ENCODE measurements around the gene KRTAP5-10. TPM values are rescaled to one million over a fixed set of nuclear protein-coding genes. Genes with fewer than 3 reads are reported as not detected.
A peak's percentile ranks its signal among the peaks of the same experiment; 100 is the strongest.
"Not testable (repeated sequence)": the region's sequence is repeated elsewhere in the genome, so short reads cannot be mapped to it uniquely, and the experiment has no call there.

KRTAP5-10 gene
- 0.58 TPM in 1 of 2 replicates, not detected in the other for total RNA-seq (2014; rRNA removed)
- polyA plus RNA-seq (2012), result not detected

GRCh38 chr11:71565263-71565662 lies at the start of gene KRTAP5-10:
Gene KRTAP5-10 (plus strand): TSS chr11:71565563. CDS start chr11:71565588, 25 bp downstream.
- no peak for DNase-seq (ENCODE audit: low read depth)

GRCh38 chr11:71518506-71519471 lies 46.6 kb upstream of the KRTAP5-10 start:
- no peak for DNase-seq (ENCODE audit: low read depth)

- DNase-seq (ENCODE audit: low read depth), result no peak
Measured at GRCh38 chr11:71519546-71519945, 45.8 kb upstream of the KRTAP5-10 start.

GRCh38 chr11:71525188-71525937 lies 40.0 kb upstream of the KRTAP5-10 start:
- no peak for DNase-seq (ENCODE audit: low read depth)

GRCh38 chr11:71525938-71526495 lies 39.3 kb upstream of the KRTAP5-10 start:
- no peak for DNase-seq (ENCODE audit: low read depth)

- peak; percentile 9 for DNase-seq (ENCODE audit: low read depth)
Measured at GRCh38 chr11:71526796-71527575, 38.4 kb upstream of the KRTAP5-10 start, which contains the start of gene KRTAP5-7. Gene KRTAP5-7 (plus strand): TSS chr11:71527267. CDS start chr11:71527301, 34 bp downstream.

- peak; percentile 18 for DNase-seq (ENCODE audit: low read depth)
Measured at GRCh38 chr11:71527576-71528210, 37.7 kb upstream of the KRTAP5-10 start.

GRCh38 chr11:71530602-71531001 lies 34.8 kb upstream of the KRTAP5-10 start:
- no peak for DNase-seq (ENCODE audit: low read depth)

GRCh38 chr11:71532036-71532610 lies 33.2 kb upstream of the KRTAP5-10 start:
- DNase-seq (ENCODE audit: low read depth), result no peak

- not testable (repeated sequence) for DNase-seq (ENCODE audit: low read depth)
Measured at GRCh38 chr11:71534711-71535608, 30.4 kb upstream of the KRTAP5-10 start.

- no peak for DNase-seq (ENCODE audit: low read depth)
Measured at GRCh38 chr11:71535825-71536224, 29.5 kb upstream of the KRTAP5-10 start.

- DNase-seq (ENCODE audit: low read depth), result no peak
Measured at GRCh38 chr11:71537537-71537936, 27.8 kb upstream of the KRTAP5-10 start.

- DNase-seq (ENCODE audit: low read depth), result peak; percentile 32
Measured at GRCh38 chr11:71537977-71538665, 27.2 kb upstream of the KRTAP5-10 start, which contains the start of gene KRTAP5-8. Gene KRTAP5-8 (plus strand): TSS chr11:71538025. CDS start chr11:71538056, 31 bp downstream.

GRCh38 chr11:71538666-71538990 lies 26.7 kb upstream of the KRTAP5-10 start:
- no peak for DNase-seq (ENCODE audit: low read depth)

- DNase-seq (ENCODE audit: low read depth), result no peak
Measured at GRCh38 chr11:71539017-71539416, 26.3 kb upstream of the KRTAP5-10 start.

- not testable (repeated sequence) for DNase-seq (ENCODE audit: low read depth)
Measured at GRCh38 chr11:71539971-71540370, 25.4 kb upstream of the KRTAP5-10 start.

- not testable (repeated sequence) for DNase-seq (ENCODE audit: low read depth)
Measured at GRCh38 chr11:71540521-71541304, 24.6 kb upstream of the KRTAP5-10 start.

GRCh38 chr11:71542382-71542781 lies 23.0 kb upstream of the KRTAP5-10 start:
- DNase-seq (ENCODE audit: low read depth), result no peak

Measured in LHCN-M2 (cell line).